HEK293 (cell line): ENCODE results near the gene NPW.

Experiments
- CTCF ChIA-PET: fragments of 350-600 bp; formaldehyde crosslinking; extraction: SDS; loops from one replicate; lab custom pipeline; 2021; ENCODE audit warnings: antibody characterized with exemption; lab: Yijun Ruan, JAX
- POLR2A ChIA-PET: fragments of 300-600 bp; formaldehyde crosslinking; extraction: SDS; loops from one replicate; lab custom pipeline; 2020; ENCODE audit warnings: antibody characterized with exemption, inconsistent platforms; lab: Yijun Ruan, JAX
- H3K27ac ChIP-seq: fragments of 200-500 bp; sonication (Bioruptor generic); 2 replicates; pipeline ENCODE4 v1.5.1; 2014; ENCODE audit warnings: low read depth, low read length, control low read depth, inconsistent platforms; ENCODE audit errors: extremely low read depth
- H3K36me3 ChIP-seq, 2 experiments: fragments of 200-500 bp in 1 of 2; sonication (Bioruptor generic) in 1 of 2; 1 replicate in 1 of 2; 2 replicates in 1 of 2; pipeline ENCODE4 v1.5.1; 2014 to 2017; ENCODE audit warnings: inconsistent platforms in 2 of 2, low read length in 2 of 2; ENCODE audit not compliant: control insufficient read depth in 2 of 2, insufficient read depth in 1 of 2
- H3K4me1 ChIP-seq: fragments of 200-500 bp; sonication (Bioruptor generic); 2 replicates; pipeline ENCODE4 v1.5.1; 2014; ENCODE audit warnings: mild to moderate bottlenecking, low read length, inconsistent platforms; ENCODE audit not compliant: control insufficient read depth, insufficient read depth
- H3K4me3 ChIP-seq: 2 replicates; pipeline ENCODE4 v1.5.1; 2011; ENCODE audit warnings: low read depth, mild to moderate bottlenecking, control low read depth, low read length, moderate library complexity
- H3K9me3 ChIP-seq: fragments of 200-500 bp; sonication (Bioruptor generic); 2 replicates; pipeline ENCODE4 v1.5.1; 2014; ENCODE audit warnings: low read depth, low read length, inconsistent platforms; ENCODE audit not compliant: control insufficient read depth, insufficient read depth
- BCL11B ChIP-seq: fragments of 450-650 bp; formaldehyde crosslinking; IDR thresholded peaks from 2 replicates; pipeline ENCODE4 v1.5.1; 2016; ENCODE audit warnings: low read depth, missing biosample characterization, missing genetic modification characterization
- GLIS1 ChIP-seq: fragments of 450-650 bp; formaldehyde crosslinking; IDR thresholded peaks from 2 replicates; pipeline ENCODE4 v1.5.1; 2016; ENCODE audit warnings: missing biosample characterization, missing genetic modification characterization
- GLIS2 ChIP-seq: fragments of 450-650 bp; formaldehyde crosslinking; IDR thresholded peaks from 2 replicates; pipeline ENCODE4 v1.5.1; 2016; ENCODE audit warnings: missing biosample characterization, missing genetic modification characterization
- IKZF3 ChIP-seq: fragments of 450-650 bp; IDR thresholded peaks from 2 replicates; pipeline ENCODE4 v1.5.0; 2018; ENCODE audit warnings: missing biosample characterization, mild to moderate bottlenecking, missing genetic modification characterization, moderate library complexity
- PATZ1 ChIP-seq: fragments of 450-650 bp; formaldehyde crosslinking; IDR thresholded peaks from 2 replicates; pipeline ENCODE4 v1.5.1; 2016; ENCODE audit warnings: missing biosample characterization, missing genetic modification characterization
- SCRT1 ChIP-seq: fragments of 450-650 bp; formaldehyde crosslinking; IDR thresholded peaks from 2 replicates; pipeline ENCODE4 v1.5.1; 2016; ENCODE audit warnings: missing biosample characterization, missing genetic modification characterization, borderline replicate concordance
- SP2 ChIP-seq: fragments of 450-650 bp; formaldehyde crosslinking; IDR thresholded peaks from 2 replicates; pipeline ENCODE4 v1.5.1; 2016; ENCODE audit warnings: missing biosample characterization, missing genetic modification characterization
- ZBTB6 ChIP-seq: fragments of 450-650 bp; formaldehyde crosslinking; IDR thresholded peaks from 2 replicates; pipeline ENCODE4 v1.5.1; 2017; ENCODE audit warnings: missing biosample characterization, missing genetic modification characterization
- ZBTB8A ChIP-seq: fragments of 450-650 bp; formaldehyde crosslinking; IDR thresholded peaks from 2 replicates; pipeline ENCODE4 v1.5.1; 2016; ENCODE audit warnings: missing biosample characterization, missing genetic modification characterization
- ZIC2 ChIP-seq: fragments of 450-650 bp; formaldehyde crosslinking; IDR thresholded peaks from 2 replicates; pipeline ENCODE4 v1.5.1; 2016; ENCODE audit warnings: missing biosample characterization, missing genetic modification characterization
- ZNF133 ChIP-seq: fragments of 450-650 bp; formaldehyde crosslinking; IDR thresholded peaks from 2 replicates; pipeline ENCODE4 v1.5.1; 2016; ENCODE audit warnings: missing biosample characterization, missing genetic modification characterization
- ZNF169 ChIP-seq: fragments of 450-650 bp; formaldehyde crosslinking; IDR thresholded peaks from 2 replicates; pipeline ENCODE4 v1.5.1; 2016; ENCODE audit warnings: missing biosample characterization, missing genetic modification characterization
- ZNF341 ChIP-seq: fragments of 450-650 bp; formaldehyde crosslinking; IDR thresholded peaks from 2 replicates; pipeline ENCODE4; 2016; ENCODE audit warnings: low read depth, missing biosample characterization, missing genetic modification characterization

NPW gene

GRCh38 chr16:2031081-2031577 is 11.5 kb downstream of the NPW start:
- no peak overlapping the region for H3K27ac ChIP-seq
- TF ChIP-seq ZBTB6 (tag by site-specific recombination) (no peak), ZIC2 (tag by site-specific recombination) (peak; percentile 84), IKZF3 (tag by site-specific recombination) (0 out of 2 replicates have a peak, but pooled peaks have one; percentile 11), GLIS2 (peak; percentile 56), ZNF341 (tag by site-specific recombination) (peak; percentile 63), PATZ1 (tag by site-specific recombination) (peak; percentile 40; the same call in 1 of the 2 replicates), ZBTB8A (peak; percentile 43), BCL11B (tag by site-specific recombination) (no peak), GLIS1 (tag by site-specific recombination) (peak; percentile 34)
- TF ChIP-seq, all 188 proteins: peak for 7
- H3K9me3 ChIP-seq, result no peaks in the 10 kb centered on the region
- peaks cover 1% of the 10 kb centered on the region; the same call in 1 of the 2 replicates for H3K4me1 ChIP-seq
- CTCF ChIA-PET, result no interaction called here
- POLR2A ChIA-PET, result no interaction called here
- peaks cover 0 to 4% of the 10 kb centered on the region in 2 experiments; a peak in 1 of 3 replicates for H3K36me3 ChIP-seq
- H3K4me3 ChIP-seq, result no peak overlapping the region

GRCh38 chr16:2032285-2033056 is 12.9 kb downstream of the NPW start:
- Histone ChIP-seq H3K4me1 (peaks cover 4% of the 10 kb centered on the region; the same call in 1 of the 2 replicates), H3K36me3 (peaks cover 0 to 15% of the 10 kb centered on the region in 2 experiments; a peak in 1 of 3 replicates), H3K27ac (no peak overlapping the region), H3K9me3 (no peaks in the 10 kb centered on the region), H3K4me3 (no peak overlapping the region)
- POLR2A ChIA-PET, result interaction anchor here (2.6 kb wide), 1 partner anchor 123 kb away, joined by 16 read pairs; the partner anchor contains the start of gene TRAF7
- peak; percentile 76; the same call in 1 of the 2 replicates for TF ChIP-seq PATZ1 (tag by site-specific recombination)
- TF ChIP-seq ZNF133, result no peak
- no peak for TF ChIP-seq SCRT1 (tag by site-specific recombination)
- TF ChIP-seq GLIS2, result peak; percentile 54
- TF ChIP-seq SP2 (tag by site-specific recombination), result peak; percentile 15; the same call in 1 of the 2 replicates
- TF ChIP-seq ZNF169 (tag by site-specific recombination), result no peak
- CTCF ChIA-PET, result interaction anchor here (0.8 to 1.0 kb wide), 3 partner anchors 14 to 108 kb away, joined by 3 to 5 read pairs (median 3); no protein-coding TSS in a partner anchor
